ENCODE measurements around the gene CPT1B. TPM values are rescaled to one million over a fixed set of nuclear protein-coding genes. Genes with fewer than 3 reads are reported as not detected.
"Not testable (repeated sequence)": the region's sequence is repeated elsewhere in the genome, so short reads cannot be mapped to it uniquely, and the experiment has no call there.

CPT1B gene
- total RNA-seq, 4 donors from 2014 or later = 0.51 to 10.4 (median 7.2) TPM; not detected in 1

- TF ChIP-seq POLR2A (IDR thresholded peaks at IDR 0.05) = no peak
- TF ChIP-seq CTCF (IDR thresholded peaks at IDR 0.05) = no peak
- no peak for DNase-seq
- Histone ChIP-seq H3K36me3 (no peaks in the 10 kb centered on the region), H3K9me3 (no peaks in the 10 kb centered on the region), H3K27ac (no peak overlapping the region), H3K27me3 (peaks cover under 1 to 2% of the 10 kb centered on the region in 2 donors), H3K4me3 (no peak overlapping the region), H3K4me1 (no peaks in the 10 kb centered on the region)
- intact Hi-C loops (cut with DNase I; ENCODE audit: low total_unique reads) = no loop called here
Measured at GRCh38 chr22:50537765-50538164, 40.5 kb downstream of the CPT1B start.

GRCh38 chr22:50536226-50536625, 42.0 kb downstream of the CPT1B start:
- Histone ChIP-seq H3K27me3 (peaks cover 4 to 8% of the 10 kb centered on the region in 2 donors), H3K27ac (no peak overlapping the region), H3K36me3 (no peaks in the 10 kb centered on the region), H3K4me3 (no peak overlapping the region), H3K9me3 (no peaks in the 10 kb centered on the region), H3K4me1 (peaks cover 0 to 2% of the 10 kb centered on the region in 2 donors)
- DNase-seq = no peak
- intact Hi-C loops (cut with DNase I; ENCODE audit: low total_unique reads) = no loop called here
- TF ChIP-seq CTCF (IDR thresholded peaks at IDR 0.05) (no peak), POLR2A (IDR thresholded peaks at IDR 0.05) (no peak)

GRCh38 chr22:50535113-50535512, 43.1 kb downstream of the CPT1B start:
- intact Hi-C loops (cut with DNase I; ENCODE audit: low total_unique reads) = no loop called here
- Histone ChIP-seq H3K4me1 (peaks cover 0 to 11% of the 10 kb centered on the region in 2 donors), H3K9me3 (no peaks in the 10 kb centered on the region), H3K27me3 (peaks cover 4 to 18% of the 10 kb centered on the region in 2 donors), H3K36me3 (no peaks in the 10 kb centered on the region), H3K27ac (no peak overlapping the region), H3K4me3 (no peak overlapping the region)
- TF ChIP-seq CTCF (IDR thresholded peaks at IDR 0.05) = no peak
- TF ChIP-seq POLR2A (IDR thresholded peaks at IDR 0.05) = no peak
- no peak for DNase-seq

- intact Hi-C loops (cut with DNase I; ENCODE audit: low total_unique reads); H3K4me3 ChIP-seq; DNase-seq; H3K36me3 ChIP-seq; H3K9me3 ChIP-seq; H3K27ac ChIP-seq: not testable (repeated sequence)
- Histone ChIP-seq H3K27me3 (peaks cover 4 to 24% of the 10 kb centered on the region in 2 donors), H3K4me1 (peaks cover 0 to 11% of the 10 kb centered on the region in 2 donors)
Measured at GRCh38 chr22:50533856-50534711, 44.1 kb downstream of the CPT1B start.

GRCh38 chr22:50532824-50533796, 45.1 kb downstream of the CPT1B start:
- H3K4me1 ChIP-seq = peaks cover 0 to 11% of the 10 kb centered on the region in 2 donors
- H3K36me3 ChIP-seq = no peaks in the 10 kb centered on the region
- H3K4me3 ChIP-seq = no peak overlapping the region
- no peaks in the 10 kb centered on the region for H3K9me3 ChIP-seq
- no peak for DNase-seq
- H3K27ac ChIP-seq = peak overlapping the region in 1 of 2 donors; percentile 85
- intact Hi-C loops (cut with DNase I; ENCODE audit: low total_unique reads) = no loop called here
- no peak for TF ChIP-seq CTCF (IDR thresholded peaks at IDR 0.05)
- H3K27me3 ChIP-seq = peaks cover 4 to 24% of the 10 kb centered on the region in 2 donors

All from uterus (tissue), 4 donors.